GM19324 (cell line): ENCODE data around the gene TNP2.
A peak's percentile ranks its signal among the peaks of the same experiment; 100 is the strongest.

Experiments
- ATAC-seq: cut with Tn5 transposase; IDR thresholded peaks from one replicate; pipeline ENCODE4 v1.9.1; 2021; ENCODE audit warnings: mild to moderate bottlenecking, moderate library complexity; ENCODE audit not compliant: unreplicated experiment, low FRiP score

TNP2 gene

DNA sequence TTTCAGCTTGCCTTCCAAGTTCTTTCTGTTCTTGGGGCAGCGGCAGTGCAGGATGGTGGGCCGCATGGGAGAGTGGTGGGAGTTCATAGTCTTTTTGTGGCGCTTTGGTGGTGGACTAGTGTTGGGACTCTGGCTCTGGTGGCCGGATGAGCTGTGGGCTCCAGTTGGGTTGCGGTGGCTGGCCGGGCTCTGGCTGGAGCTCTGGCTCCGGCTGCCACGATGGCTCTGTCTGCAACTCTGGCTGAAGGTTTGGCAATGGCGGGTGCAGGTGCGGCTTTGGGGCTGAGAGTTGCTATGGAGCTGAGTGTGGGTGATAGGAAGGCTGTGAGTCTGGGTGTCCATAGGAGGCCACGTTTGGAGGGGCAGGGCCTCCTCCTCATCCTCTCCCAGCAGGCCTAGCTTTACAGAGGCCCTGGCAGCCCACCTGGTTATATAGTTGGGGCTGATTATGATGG, at the start of gene TNP2:
Gene TNP2 (minus strand): TSS at position 405 of the 455 bp plus-strand sequence. CDS start 63 bp downstream, at position 342.
- no peak for ATAC-seq

DNA sequence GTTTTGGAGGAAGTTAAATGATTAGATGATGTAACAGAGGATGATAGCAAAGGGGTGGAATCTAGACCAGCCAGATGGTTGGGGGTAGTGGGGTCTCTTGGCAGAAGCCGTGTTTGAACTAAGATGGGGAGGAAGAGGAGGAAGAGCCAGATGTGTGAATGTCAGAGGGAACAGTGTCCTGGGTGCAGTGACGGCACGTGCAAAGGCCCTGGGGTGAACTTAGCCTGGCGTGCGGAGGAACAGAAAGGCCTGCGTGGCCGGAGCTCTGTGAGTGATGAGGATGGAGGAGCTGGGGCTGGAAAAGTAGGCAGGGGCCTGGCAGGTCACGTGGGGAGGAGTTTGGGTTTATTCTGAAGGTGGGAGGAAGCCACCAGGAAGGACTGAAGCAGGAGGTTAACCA, 49.7 kb upstream of the TNP2 start:
- ATAC-seq: no peak

DNA sequence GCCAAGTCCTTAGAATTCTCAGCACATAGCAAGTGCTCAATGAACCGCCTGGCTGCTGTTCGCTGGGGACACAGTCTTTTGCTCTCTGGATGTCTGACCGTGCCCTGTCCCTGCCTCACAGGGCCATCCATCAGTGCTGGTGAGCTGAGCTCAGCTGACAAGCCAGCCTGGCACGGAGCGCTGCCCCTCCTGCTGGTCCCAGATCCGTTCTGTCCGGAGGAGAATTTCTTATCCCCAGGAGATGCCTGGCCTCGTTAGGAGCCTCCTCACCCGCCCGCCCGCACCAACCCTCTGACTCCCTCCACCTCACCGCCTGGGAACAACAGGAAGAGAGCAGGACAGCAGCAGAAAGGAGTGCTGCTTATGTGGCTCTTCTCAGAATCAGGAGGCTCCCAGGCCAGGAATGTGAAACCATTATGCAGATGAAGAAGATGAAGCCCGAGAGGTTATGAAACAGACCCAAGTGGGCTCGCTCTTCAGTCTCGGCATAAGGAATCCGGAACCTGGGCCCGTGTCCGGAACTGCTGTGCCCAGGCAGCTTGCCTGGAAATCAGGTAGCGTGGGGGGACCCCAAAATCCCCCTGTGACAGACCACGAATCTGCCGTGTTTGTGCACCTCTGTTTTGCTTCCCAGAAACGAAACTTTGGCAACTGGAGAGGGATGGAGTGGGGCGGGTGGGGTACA, 47.3 kb upstream of the TNP2 start:
- ATAC-seq: no peak

DNA sequence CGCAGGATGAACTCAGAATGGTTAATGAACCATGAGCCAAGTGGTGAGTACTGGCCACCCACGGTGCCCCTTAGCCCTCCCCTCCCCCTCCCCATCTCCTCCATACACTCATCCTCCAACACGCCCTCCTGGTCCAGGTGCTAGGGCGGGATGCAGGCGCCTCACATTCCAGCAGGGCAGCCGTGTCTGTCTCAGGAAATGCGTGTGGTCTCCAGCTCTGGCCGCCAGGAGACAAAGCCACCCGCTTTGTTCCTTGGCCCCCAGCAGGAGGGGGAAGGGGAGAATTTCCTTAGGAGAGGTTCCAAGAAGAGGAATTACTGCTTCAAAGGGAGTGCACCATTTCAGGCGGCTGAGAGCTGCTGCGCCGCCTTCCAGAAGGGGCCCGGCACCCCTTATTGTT, 46.4 kb upstream of the TNP2 start:
- no peak for ATAC-seq

DNA sequence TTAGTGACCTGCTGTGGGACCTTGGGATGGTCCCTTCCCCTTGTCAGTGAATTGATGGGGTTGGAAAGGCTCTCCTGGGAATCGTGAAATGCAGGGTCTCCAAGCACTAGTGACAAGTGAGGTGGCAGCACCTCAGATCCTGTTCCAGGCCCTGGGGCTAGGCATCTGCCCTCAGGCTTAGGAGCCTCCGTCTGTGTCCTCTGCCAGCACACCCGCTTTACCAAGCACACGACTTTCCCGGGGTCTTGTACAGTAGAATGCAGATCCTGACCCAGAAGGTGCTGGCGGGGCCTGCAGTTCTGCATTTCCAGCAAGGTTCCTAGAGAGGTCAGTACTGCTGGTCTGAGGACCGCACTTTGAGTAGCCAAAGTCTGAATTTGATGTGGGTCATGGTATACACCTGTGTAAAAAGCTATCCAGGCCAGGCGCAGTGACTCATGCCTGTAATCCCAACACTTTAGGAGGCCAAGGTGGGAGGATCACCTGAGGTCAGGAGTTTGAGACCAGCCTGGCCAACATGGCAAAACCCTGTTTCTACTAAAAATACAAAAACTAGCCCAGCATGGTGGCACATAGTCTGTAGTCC, 45.3 kb upstream of the TNP2 start:
- ATAC-seq: no peak

DNA sequence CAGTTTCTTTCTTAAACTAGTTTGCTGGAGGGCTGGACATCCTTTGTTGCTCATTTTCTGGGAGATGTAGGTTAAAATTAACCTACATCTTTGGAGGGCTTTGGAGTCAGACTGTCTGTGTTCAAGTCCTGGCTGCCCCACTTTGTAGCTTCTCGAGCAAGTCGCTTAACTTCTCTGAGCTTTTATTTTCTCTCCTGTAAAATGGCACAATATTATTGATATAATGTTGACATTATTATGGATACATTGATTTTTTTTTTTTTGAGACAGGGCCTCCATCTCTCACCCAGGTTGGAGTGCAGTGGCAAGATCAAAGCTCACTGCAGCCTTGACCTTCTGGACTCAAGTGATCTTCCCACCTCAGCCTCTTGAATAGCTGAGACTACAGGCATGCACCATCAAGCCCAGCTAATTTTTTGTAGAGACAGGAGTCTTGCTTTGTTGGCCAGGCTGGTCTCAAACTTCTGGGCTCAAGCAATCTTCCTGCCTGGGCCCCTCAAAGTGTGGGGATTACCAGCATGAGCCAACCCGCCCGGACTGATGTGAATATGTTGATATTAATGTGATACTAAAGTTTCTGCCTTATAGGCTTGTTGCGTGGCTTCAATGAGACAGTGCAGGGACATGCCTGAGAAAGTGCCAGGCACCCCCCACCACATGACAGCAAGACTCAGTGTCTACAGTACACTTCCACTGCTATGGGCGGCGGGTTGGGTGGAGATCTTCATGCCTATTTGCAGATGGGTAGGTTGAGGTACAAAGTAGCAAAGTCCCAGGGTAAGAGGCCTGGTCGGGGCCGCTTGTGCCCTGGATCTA, 44.6 kb upstream of the TNP2 start:
- no peak for ATAC-seq

DNA sequence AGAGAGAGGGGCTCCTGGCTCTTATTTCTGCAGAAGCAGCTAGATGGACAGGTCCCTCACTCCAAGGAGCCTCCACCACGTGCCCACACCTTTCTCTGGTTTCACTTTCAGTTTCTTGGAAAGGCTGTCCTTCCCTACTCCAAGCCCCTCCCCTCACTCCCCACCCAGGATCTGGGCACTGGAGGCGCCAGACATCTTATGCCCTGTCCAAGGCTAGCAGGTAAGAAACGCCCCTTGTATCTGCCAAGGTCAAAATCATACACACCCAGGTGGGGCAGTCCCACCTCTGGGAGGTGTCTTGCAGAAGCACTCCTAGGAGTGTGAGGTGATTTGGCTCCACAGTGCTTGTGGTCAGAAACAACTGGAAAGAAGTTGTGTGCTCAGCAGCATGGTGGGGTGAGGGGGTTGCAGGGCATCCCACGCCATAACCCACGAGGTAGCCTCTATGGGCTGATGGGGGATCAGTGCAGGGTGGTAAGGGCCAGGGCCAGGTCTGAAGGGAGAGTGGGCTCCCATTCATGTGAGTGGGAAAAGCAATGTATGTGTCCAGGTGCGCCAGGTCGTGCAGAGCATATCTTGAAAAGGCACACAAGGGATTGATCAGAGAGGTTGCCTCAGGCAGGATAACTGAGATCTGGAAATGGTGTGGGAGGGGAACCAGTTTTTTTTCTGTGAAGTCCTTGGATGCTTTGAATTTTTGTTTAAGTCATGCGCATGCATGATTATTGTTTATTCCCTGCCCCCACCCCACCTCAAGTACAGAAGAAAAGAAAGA, 43.8 kb upstream of the TNP2 start:
- ATAC-seq: no peak

DNA sequence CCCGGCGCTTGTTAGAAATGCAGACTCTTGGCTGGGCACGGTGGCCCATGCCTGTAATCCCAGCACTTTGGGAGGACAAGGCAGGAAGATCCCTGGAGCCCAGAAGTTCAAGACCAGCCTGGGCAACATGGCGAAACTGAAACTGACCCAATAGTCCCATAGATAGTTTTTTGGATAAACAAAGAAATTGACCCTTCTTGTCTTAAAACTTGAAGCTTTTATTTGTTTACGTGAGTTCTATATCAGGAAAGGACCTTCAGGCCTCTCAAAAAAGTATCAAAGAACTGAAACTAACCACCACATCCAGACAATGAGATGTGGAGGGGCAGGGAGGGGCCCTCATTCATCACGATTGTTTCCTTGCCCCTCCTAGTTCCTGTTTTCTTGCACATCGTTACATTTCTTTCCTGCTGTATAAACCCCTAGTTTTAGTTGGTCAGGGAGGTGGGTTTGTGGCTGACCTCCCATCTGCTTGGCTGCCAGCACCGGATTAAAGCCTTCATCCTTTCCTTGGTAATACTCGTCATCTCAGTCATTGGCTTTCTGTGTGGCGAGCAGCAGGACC, 42.0 kb upstream of the TNP2 start:
- ATAC-seq: peak; percentile 38

DNA sequence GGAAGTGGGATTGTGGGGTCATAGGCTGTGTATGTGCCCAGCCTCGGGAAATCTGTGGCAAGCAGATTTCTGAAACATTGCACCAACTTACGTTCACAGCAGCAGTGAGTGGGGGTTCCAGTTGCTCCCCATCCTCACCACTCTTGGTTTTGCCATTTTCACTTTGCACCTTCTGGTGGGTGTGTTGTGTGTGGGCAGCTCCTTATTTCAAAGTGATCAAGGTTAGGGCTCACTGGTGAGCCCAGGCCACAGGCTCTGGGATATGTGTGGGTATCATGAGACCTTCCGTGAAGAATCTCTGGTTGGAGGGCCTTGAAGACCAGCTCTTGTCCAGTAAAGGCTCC, 41.5 kb upstream of the TNP2 start:
- ATAC-seq: no peak

DNA sequence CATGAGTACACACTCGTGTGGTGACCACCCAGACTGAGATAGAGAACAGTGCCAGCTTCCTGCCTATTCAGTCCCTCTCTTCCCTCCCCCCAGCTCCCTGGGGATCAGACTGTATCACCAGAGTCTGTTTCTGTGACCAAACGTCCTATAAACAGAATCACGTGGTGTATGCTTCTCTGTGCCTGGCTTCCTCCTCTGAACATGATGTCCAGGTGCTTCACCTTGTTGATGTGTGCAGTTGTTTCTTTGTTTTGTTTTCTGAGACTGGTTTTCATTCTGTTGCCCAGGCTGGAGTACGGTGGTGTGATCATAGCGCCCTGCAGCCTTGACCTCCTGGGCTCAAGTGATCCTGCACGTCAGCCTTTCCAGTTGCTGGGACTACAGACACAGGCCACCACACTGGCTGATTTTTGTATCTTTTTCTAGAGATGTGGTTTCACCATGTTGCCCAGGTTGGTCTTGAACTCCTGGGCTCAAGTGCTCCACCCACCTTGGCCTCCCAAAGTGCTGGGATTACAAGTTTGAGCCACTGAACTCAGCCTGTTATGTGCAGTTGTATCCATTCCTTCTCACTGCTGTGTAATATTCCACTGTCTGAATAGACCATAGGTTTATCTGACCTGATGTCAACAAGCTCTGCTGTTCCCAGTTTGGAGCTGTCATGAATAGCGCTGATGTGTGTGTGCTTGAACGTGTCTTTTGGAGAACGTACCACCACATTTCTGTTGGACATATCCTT, 40.9 kb upstream of the TNP2 start:
- ATAC-seq: peak; percentile 52

DNA sequence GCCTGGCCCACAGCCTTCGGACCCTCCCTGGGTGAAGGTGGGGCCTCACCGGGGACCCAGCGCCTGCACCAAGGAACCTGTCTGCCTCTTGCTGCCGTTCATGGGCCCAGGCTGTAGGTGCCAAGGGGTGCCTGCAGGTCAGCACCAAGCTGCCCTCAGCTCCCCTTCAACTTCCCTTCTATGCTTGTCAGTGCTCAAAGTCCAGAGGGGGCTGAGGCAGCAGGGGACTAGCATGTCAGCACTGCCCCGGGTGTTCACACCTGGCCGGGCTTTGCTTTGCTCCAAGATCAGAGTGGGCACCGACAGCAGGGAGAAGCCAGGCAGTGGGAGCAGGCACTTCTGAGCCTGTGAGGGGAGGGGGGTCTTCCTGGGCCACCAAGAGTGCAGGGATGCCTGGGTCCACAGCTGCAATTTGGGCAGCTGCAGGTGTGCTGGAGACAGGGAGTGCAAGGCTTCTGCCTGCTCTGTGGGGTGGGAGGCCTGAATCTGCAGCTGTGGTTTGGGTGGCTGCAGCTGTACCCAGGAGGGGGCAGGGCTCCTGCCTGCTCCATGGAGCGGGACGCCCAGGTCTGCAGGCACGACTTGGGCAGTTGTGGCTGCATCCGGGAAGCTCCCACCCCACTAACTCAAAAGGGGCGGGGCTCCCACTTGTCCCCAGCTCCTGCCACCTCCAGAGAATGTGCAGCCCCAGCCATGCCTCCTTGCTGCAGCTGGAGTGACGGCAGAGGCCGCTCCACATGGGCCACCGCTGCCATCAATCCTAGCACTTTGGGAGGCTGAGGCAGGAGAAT, 39.6 kb upstream of the TNP2 start:
- no peak for ATAC-seq

DNA sequence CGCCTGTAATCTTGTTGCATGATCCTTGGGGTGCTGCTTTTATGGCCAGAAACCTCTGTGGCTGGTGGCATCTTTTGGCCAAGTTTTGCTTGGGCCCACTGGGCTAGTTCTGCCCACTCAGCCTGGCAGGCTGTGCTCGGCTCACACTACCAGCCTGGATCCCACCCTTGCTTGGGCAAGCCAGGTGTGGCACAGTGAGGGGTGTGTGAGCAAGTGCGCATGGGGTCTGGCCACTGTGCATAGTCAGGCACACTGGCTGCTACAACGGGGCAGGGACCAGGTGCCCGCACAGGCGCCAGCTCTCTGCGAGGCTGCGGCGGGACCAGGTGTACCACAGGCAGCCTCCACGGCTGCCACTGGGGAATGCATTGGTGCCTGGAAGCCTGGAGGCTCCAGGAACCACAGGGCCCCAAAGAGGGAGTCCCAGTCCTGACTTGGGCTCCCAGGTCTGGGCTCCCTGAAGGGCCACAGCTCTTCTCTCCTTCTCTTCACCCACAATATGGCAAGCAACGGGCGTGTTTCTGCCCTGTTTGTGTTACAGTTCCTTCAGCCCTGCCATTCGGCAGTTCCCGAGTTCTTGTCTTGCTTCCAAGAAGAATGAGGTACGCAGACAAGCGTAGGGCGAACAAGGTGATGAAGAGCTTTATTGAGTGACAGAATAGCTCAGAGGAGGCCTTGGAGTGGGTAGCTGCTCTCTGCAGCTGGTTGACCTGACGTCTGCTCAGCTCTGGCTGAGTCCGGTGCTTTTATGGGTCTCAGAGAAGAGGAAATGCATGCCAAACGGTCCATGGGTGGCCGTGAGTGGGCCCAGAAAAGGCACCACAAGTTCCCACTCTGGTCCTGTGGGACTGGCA, 38.7 kb upstream of the TNP2 start:
- ATAC-seq: no peak

DNA sequence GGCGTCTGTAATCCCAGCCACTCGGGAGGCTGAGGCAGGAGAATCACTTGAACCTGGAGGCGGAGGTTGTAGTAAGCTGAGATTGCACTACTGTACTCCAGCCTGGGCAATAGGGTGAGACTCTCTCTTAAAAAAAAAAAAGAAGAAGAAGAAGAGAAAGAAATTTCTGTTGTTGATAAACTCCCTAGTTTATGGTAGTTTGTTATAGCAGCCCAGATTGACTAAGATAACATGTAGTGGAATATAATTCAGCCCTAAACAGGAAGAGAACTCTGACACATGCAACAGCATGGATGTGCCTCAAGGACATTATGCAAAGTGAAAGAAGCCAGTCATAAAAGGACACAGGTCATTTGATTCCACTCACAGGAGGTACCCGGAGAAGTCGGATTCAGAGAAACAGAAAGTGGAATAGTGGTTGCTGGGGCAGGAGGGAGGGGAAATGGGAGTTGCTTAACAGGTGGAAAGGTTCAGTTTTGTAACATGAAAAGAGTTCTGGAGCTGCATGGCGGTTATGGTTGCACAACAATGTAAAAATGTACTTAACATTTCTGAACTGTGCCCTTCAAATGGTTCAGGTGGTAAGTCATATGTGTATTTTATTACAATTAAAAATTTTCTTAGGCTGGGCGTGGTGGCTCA, 38.0 kb upstream of the TNP2 start:
- ATAC-seq: no peak

DNA sequence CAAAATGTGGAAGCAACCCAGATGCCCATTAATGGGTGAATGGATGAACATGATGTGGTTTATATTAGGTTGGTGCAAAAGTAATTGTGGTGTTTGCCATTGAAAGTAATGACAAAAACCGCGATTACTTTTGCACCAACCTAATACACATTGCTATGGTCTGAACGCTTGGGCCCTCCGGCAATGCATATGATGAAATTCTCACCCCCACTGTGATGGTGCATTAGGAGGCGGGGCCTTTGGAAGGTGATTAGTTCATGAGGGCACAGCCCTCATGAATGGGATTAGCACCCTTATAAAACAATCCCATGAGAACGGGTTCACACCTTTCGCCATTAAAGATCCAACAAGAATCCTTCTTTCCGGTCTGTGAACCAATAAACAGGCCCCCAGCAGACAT, 37.3 kb upstream of the TNP2 start:
- ATAC-seq: no peak

DNA sequence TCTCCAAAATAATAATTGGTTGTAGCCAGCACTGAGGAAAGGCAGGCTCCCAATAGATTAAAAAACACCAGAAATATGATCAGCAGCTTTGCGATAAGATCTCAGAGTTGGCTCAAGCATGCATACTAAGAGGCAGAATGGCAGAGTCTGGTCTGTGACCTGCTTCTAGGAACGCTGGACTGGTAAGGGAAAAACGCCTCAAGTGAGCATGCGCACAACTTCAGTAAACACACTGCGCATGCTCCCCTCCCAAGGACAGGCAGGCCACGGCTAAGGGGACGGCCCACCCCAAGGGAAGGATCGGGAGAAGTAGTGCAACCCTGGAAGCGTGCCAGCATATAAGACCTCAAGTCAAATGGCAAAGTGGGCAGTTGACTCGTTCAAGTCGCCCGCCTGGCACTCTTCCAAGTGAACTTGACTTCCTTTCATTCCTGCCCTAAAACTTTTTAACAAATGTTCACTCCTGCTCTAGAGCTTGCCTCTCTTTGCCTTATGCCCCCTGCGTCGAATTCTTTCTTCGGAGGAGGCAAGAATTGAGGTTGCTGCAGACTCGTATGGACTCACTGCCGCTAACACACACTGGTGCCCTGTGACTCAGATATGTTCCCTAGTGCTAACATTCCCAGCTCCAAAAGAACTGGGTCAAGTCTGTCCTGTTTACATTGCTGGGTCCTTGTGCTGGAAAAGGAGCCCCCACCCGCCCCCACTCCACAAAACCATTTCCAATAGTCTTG, 34.4 kb upstream of the TNP2 start:
- ATAC-seq: no peak

DNA sequence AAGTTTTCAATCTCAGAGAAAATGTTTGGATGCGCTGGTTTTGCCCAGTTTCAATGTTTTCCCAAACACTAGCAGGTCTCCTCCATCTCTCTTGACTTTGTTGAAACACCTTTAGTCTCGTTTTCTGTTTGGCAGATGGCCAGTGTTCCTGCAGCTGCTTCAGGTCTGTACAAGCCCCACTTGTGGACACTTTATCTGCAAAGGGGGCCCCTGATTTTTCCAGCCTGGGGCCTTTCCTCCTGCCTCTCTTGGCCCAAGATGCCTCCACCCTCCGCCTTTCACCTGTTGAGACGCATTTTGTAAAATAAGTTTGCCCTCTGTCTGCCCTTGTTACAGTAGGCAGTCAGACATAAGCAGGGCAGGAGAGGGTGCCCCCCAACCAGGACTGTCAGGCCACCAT, 33.9 kb upstream of the TNP2 start:
- ATAC-seq: no peak
